Kidney epithelial cell (primary cell): ENCODE results near the gene SMC6. TPM values are rescaled to one million over a fixed set of nuclear protein-coding genes. Genes with fewer than 3 reads are reported as not detected.
A peak's percentile ranks its signal among the peaks of the same experiment; 100 is the strongest.

ENCODE experiments used
- DNase-seq: peaks from one replicate; pipeline ENCODE4 v3.0.0-alpha.2; 2010; ENCODE audit warnings: low read depth
- H3K27me3 ChIP-seq: 2 replicates; pipeline ENCODE4 v1.6.0; 2011; ENCODE audit warnings: low read length; ENCODE audit not compliant: control insufficient read depth, insufficient read depth
- H3K36me3 ChIP-seq: 2 replicates; pipeline ENCODE4 v1.5.1; 2011; ENCODE audit warnings: low read length; ENCODE audit not compliant: control insufficient read depth, insufficient read depth
- H3K4me3 ChIP-seq: 2 replicates; pipeline ENCODE4 v1.5.1; 2011; ENCODE audit warnings: low read depth, mild to moderate bottlenecking, control low read depth, low read length
- total RNA-seq: library from RNA; depleted of rRNA; stranded (reverse); fragments of >200 nt; gene quantifications from 2 replicates; pipeline ENCODE4 v1.2.3, GENCODE V29; 2015
- TF ChIP-seq, protein P1 (sequence below): IDR thresholded peaks from 2 replicates; pipeline ENCODE4 v1.5.1; 2011; ENCODE audit warnings: mild to moderate bottlenecking, moderate library complexity, low read length, control low read depth, inconsistent platforms; ENCODE audit not compliant: insufficient read depth, poor library complexity, severe bottlenecking

SMC6 gene
- total RNA-seq, 1 donor from 2014 or later: 19.3 TPM

- Histone ChIP-seq H3K27me3 (no peaks in the 10 kb centered on the region), H3K36me3 (no peaks in the 10 kb centered on the region), H3K4me3 (no peak overlapping the region)
- TF ChIP-seq, protein P1, sequence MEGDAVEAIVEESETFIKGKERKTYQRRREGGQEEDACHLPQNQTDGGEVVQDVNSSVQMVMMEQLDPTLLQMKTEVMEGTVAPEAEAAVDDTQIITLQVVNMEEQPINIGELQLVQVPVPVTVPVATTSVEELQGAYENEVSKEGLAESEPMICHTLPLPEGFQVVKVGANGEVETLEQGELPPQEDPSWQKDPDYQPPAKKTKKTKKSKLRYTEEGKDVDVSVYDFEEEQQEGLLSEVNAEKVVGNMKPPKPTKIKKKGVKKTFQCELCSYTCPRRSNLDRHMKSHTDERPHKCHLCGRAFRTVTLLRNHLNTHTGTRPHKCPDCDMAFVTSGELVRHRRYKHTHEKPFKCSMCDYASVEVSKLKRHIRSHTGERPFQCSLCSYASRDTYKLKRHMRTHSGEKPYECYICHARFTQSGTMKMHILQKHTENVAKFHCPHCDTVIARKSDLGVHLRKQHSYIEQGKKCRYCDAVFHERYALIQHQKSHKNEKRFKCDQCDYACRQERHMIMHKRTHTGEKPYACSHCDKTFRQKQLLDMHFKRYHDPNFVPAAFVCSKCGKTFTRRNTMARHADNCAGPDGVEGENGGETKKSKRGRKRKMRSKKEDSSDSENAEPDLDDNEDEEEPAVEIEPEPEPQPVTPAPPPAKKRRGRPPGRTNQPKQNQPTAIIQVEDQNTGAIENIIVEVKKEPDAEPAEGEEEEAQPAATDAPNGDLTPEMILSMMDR: no peak
- DNase-seq: no peak
Measured at GRCh38 chr2:17736989-17737388, 16.6 kb downstream of the SMC6 start.

GRCh38 chr2:17735864-17736263 is 17.7 kb downstream of the SMC6 start:
- Histone ChIP-seq H3K27me3 (no peaks in the 10 kb centered on the region), H3K4me3 (no peak overlapping the region), H3K36me3 (no peaks in the 10 kb centered on the region)
- TF ChIP-seq, protein P1: no peak
- no peak for DNase-seq

DNA sequence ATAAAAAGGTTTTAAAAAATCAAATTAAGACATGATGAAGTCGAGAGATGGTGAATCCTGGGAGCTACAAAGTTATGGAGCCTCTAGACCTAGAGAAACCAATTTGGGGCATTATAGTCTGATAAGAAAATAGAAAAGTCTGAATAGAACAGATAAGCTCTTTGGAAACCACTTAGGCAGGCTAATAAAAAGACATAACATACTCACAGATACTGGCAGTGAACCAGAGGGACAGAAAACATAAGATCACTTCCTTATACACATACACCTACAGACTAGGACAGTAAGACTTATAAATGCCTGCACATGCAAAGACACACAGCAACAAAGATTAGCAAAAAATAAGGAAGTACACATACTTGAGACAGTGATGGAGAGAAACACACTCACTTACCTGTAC is 20.0 kb downstream of the SMC6 start:
- TF ChIP-seq, protein P1: no peak
- no peak overlapping the region for H3K4me3 ChIP-seq
- no peaks in the 10 kb centered on the region for H3K36me3 ChIP-seq
- no peak for DNase-seq
- H3K27me3 ChIP-seq: no peaks in the 10 kb centered on the region

GRCh38 chr2:17729880-17730279 is 23.7 kb downstream of the SMC6 start:
- TF ChIP-seq, protein P1: no peak
- no peak for DNase-seq
- Histone ChIP-seq H3K27me3 (no peaks in the 10 kb centered on the region), H3K4me3 (no peak overlapping the region), H3K36me3 (no peaks in the 10 kb centered on the region)

DNA sequence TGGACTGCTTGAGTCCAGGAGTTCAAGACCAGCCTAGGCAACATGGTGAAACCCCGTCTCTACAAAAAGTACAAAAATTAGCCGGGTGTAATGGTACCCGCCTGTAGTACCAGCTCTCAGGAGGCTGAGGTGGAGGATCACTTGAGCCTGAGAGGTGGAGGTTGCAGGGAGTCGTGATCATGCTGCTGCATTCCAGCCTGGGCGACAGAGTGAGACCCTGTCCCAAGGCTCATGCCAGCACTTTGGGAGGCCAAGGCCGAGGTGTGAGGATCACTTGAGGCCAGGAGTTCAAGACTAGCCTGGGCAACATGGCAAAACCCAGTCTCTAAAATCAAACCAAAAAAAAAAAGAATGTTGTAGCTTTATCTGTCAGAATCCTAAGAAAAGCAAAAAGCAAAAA is 25.4 kb downstream of the SMC6 start:
- Histone ChIP-seq H3K27me3 (no peaks in the 10 kb centered on the region), H3K36me3 (no peaks in the 10 kb centered on the region), H3K4me3 (no peak overlapping the region)
- TF ChIP-seq, protein P1: no peak
- no peak for DNase-seq

DNA sequence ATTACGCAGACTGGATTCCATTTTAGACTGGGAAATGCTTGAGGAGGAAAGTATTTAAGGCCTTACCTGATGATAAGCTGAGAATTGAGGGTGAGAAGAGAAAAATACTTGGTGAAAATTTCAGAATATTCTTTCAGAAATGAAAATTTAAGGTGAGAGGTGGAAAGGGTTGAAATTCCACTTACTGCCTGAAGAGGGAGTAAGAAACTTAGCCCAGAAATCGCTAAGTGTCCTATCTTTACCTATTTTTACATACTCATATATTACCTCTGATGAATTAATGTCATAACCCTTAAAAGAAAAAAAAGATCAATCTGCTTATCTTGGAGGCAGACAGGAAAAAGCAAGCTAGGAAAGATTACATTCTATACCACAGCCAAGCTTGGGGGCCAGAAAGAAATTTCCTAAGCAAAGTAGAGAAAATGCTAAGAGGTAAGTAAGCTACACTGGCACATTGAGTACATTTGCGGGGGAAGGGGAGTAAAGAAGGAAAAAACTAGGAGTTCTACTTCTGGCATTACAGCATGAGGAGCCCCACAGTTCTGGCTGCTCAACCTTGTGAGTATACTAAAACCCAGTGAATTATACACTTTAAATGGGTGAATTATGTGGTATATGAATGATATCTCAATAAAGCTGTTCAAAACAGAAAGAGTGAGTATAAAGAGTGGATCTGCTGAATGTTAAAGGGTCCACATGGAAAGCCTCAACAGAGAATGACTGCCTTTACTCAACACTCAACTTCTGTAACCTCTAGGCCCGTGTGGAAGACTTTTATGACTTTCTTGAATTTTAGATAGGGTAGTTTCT is 33.8 kb downstream of the SMC6 start:
- DNase-seq: no peak

More for the DNA sequence above, 33.8 kb downstream of the SMC6 start:
- Histone ChIP-seq H3K27me3 (no peaks in the 10 kb centered on the region), H3K4me3 (no peak overlapping the region), H3K36me3 (peaks cover 1% of the 10 kb centered on the region)
- TF ChIP-seq, protein P1: peak; percentile 64
